HepG2 (cell line): ENCODE measurements around the gene CLDN9. TPM values are rescaled to one million over a fixed set of nuclear protein-coding genes. Genes with fewer than 3 reads are reported as not detected.

Source experiments
- ERF ChIP-seq: IDR thresholded peaks from 2 replicates; pipeline ENCODE4 v1.6.1; 2018; ENCODE audit warnings: missing biosample characterization, missing genetic modification reagents
- GPN1 ChIP-seq: sonication (generic); formaldehyde crosslinking; IDR thresholded peaks from 2 replicates; pipeline ENCODE4 v1.5.1; 2020; ENCODE audit warnings: missing genetic modification reagents, borderline replicate concordance
- PCBP2 ChIP-seq: fragments of 200-400 bp; formaldehyde crosslinking; optimal IDR thresholded peaks from 2 replicates; pipeline ENCODE3; 2018; ENCODE audit warnings: low read length, low read depth; ENCODE audit not compliant: poor library complexity, severe bottlenecking
- SNAI1 ChIP-seq: sonication (generic); formaldehyde crosslinking; IDR thresholded peaks from 2 replicates; pipeline ENCODE4 v1.5.0; 2020; ENCODE audit warnings: mild to moderate bottlenecking, missing genetic modification reagents, borderline replicate concordance
- ZFP1 ChIP-seq: IDR thresholded peaks from 2 replicates; pipeline ENCODE4 v1.6.1; 2016
- ZMAT3 ChIP-seq: sonication (generic); formaldehyde crosslinking; conservative IDR thresholded peaks from 2 replicates; pipeline ENCODE4 v1.7.0; 2021; ENCODE audit warnings: missing genetic modification reagents
- ZMYM3 ChIP-seq: sonication (generic); formaldehyde crosslinking; IDR thresholded peaks from 2 replicates; pipeline ENCODE4 v1.5.1; 2020; ENCODE audit warnings: mild to moderate bottlenecking, missing genetic modification reagents
- ZNF546 ChIP-seq: sonication (generic); formaldehyde crosslinking; conservative IDR thresholded peaks from 2 replicates; pipeline ENCODE4 v1.8.1; 2023; ENCODE audit warnings: mild to moderate bottlenecking, missing genetic modification reagents
- ZNF782 ChIP-seq: sonication (generic); formaldehyde crosslinking; IDR thresholded peaks from 2 replicates; pipeline ENCODE4 v1.4.0; 2020; ENCODE audit warnings: missing genetic modification reagents, mild to moderate bottlenecking, borderline replicate concordance
- polyA plus RNA-seq, 8 experiments: library from polyadenylated mRNA; depleted of rRNA in 3 of 8; stranded (reverse) in 7 of 8; unstranded in 1 of 8; fragments of >200 nt; fragmentation: Illumina TruSeq in 4 of 8; extraction: Trizol in 4 of 8; gene quantifications; 2 replicates each; pipeline versions ENCODE4 v1.2.1 to v1.2.3, GENCODE V29; 2011 to 2016; ENCODE audit warnings: low read depth in 4 of 8, missing spikeins in 1 of 8, mixed read lengths in 1 of 8; ENCODE audit not compliant: insufficient read depth in 1 of 8
- total RNA-seq, 5 experiments: library from RNA; depleted of rRNA; stranded (reverse); fragments of >200 nt; fragmentation: Illumina TruSeq; extraction: Trizol; gene quantifications; 2 replicates each; pipeline ENCODE4 v1.2.3, GENCODE V29; 2016; ENCODE audit warnings: low read depth in 1 of 5
- TF ChIP-seq, protein P1 (sequence below): sonication (generic); formaldehyde crosslinking; IDR thresholded peaks from 2 replicates; pipeline ENCODE4 v1.5.1; 2020; ENCODE audit warnings: missing genetic modification reagents, mild to moderate bottlenecking, borderline replicate concordance
- TF ChIP-seq, protein P2 (sequence below): sonication (generic); formaldehyde crosslinking; conservative IDR thresholded peaks from 2 replicates; pipeline ENCODE4 v1.4.0; 2020; ENCODE audit warnings: missing genetic modification reagents
- TF ChIP-seq, protein P3 (sequence below): sonication (generic); formaldehyde crosslinking; conservative IDR thresholded peaks from 2 replicates; pipeline ENCODE4 v1.5.0; 2020; ENCODE audit warnings: missing genetic modification reagents
- TF ChIP-seq, protein P4 (sequence below): sonication (generic); formaldehyde crosslinking; IDR thresholded peaks from 2 replicates; pipeline ENCODE4 v1.4.0; 2020; ENCODE audit warnings: missing genetic modification reagents
- TF ChIP-seq, protein P5 (sequence below): sonication (generic); formaldehyde crosslinking; IDR thresholded peaks from 2 replicates; pipeline ENCODE4 v1.4.0; 2020; ENCODE audit warnings: mild to moderate bottlenecking, missing genetic modification reagents

CLDN9 gene
- total and polyA plus RNA-seq, 2 of the 13 experiments (the other 11 are each of a cell fraction or from before 2014, with no cell fraction given), result 0.15 to 0.26 TPM

DNA sequence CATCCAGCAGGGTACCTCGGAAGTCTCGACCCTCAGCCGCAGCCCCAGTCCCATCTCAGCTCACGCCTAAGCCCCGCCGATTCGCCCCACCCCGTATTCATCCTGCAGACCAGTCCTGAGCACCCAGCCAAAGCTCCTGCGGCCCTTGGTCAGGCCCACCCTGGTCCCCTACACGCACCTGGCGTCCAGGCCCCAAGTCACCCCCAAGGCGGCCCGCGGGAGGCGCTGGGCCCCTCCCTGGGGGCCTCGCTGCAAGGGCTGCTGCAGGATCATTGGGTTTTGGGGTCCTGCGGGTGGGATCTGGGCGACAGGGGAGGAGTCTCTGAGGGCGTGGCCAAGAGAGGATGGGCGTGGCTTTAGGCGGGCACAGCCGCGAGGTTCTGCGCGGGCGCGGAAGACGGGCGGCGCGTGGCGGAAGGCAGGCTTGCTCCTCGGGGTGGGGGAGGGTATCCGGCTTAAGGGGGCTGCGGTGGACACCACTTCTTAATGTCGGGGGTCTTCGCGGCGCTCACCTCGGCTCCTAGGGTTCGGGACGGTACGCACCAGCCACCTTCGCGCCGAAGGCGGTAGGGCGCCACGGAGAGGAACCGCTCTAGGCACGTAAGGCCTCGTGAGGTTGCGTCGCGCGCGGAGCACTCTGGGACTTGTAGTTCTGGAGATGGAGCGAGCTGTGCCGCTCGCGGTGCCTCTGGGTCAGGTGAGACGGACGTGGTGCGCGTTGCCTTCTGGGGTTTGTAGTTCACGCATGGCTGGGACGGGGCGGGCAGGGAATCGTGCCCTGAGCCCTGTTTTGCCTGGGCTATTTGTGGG lies 11.2 kb downstream of the CLDN9 start, which contains the start of the genes HCFC1R1 and THOC6 (continued):
- TF ChIP-seq, protein P1, sequence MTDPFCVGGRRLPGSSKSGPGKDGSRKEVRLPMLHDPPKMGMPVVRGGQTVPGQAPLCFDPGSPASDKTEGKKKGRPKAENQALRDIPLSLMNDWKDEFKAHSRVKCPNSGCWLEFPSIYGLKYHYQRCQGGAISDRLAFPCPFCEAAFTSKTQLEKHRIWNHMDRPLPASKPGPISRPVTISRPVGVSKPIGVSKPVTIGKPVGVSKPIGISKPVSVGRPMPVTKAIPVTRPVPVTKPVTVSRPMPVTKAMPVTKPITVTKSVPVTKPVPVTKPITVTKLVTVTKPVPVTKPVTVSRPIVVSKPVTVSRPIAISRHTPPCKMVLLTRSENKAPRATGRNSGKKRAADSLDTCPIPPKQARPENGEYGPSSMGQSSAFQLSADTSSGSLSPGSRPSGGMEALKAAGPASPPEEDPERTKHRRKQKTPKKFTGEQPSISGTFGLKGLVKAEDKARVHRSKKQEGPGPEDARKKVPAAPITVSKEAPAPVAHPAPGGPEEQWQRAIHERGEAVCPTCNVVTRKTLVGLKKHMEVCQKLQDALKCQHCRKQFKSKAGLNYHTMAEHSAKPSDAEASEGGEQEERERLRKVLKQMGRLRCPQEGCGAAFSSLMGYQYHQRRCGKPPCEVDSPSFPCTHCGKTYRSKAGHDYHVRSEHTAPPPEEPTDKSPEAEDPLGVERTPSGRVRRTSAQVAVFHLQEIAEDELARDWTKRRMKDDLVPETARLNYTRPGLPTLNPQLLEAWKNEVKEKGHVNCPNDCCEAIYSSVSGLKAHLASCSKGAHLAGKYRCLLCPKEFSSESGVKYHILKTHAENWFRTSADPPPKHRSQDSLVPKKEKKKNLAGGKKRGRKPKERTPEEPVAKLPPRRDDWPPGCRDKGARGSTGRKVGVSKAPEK (CRISPR knock-in tag), result no peak
- TF ChIP-seq, protein P2, sequence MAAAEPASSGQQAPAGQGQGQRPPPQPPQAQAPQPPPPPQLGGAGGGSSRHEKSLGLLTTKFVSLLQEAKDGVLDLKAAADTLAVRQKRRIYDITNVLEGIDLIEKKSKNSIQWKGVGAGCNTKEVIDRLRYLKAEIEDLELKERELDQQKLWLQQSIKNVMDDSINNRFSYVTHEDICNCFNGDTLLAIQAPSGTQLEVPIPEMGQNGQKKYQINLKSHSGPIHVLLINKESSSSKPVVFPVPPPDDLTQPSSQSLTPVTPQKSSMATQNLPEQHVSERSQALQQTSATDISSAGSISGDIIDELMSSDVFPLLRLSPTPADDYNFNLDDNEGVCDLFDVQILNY (CRISPR knock-in tag), result peak; percentile 61; the same call in 1 of the 2 replicates
- TF ChIP-seq GPN1 (CRISPR knock-in tag) (peak; percentile 31; the same call in 1 of the 2 replicates), SNAI1 (CRISPR knock-in tag) (no peak), ERF (peak; percentile 86; the same call in 1 of the 2 replicates), ZNF546 (no peak; the same call in 1 of the 2 replicates), ZMYM3 (CRISPR knock-in tag) (no peak; the same call in 1 of the 2 replicates), ZMAT3 (CRISPR knock-in tag) (peak; percentile 74), PCBP2 (peak; percentile 73), ZNF782 (CRISPR knock-in tag) (0 out of 2 replicates have a peak, but pooled peaks have one; percentile 64), ZFP1 (0 out of 2 replicates have a peak, but pooled peaks have one; percentile 26)
- TF ChIP-seq, protein P3, sequence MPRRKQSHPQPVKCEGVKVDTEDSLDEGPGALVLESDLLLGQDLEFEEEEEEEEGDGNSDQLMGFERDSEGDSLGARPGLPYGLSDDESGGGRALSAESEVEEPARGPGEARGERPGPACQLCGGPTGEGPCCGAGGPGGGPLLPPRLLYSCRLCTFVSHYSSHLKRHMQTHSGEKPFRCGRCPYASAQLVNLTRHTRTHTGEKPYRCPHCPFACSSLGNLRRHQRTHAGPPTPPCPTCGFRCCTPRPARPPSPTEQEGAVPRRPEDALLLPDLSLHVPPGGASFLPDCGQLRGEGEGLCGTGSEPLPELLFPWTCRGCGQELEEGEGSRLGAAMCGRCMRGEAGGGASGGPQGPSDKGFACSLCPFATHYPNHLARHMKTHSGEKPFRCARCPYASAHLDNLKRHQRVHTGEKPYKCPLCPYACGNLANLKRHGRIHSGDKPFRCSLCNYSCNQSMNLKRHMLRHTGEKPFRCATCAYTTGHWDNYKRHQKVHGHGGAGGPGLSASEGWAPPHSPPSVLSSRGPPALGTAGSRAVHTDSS (CRISPR knock-in tag), result no peak
- TF ChIP-seq, protein P4, sequence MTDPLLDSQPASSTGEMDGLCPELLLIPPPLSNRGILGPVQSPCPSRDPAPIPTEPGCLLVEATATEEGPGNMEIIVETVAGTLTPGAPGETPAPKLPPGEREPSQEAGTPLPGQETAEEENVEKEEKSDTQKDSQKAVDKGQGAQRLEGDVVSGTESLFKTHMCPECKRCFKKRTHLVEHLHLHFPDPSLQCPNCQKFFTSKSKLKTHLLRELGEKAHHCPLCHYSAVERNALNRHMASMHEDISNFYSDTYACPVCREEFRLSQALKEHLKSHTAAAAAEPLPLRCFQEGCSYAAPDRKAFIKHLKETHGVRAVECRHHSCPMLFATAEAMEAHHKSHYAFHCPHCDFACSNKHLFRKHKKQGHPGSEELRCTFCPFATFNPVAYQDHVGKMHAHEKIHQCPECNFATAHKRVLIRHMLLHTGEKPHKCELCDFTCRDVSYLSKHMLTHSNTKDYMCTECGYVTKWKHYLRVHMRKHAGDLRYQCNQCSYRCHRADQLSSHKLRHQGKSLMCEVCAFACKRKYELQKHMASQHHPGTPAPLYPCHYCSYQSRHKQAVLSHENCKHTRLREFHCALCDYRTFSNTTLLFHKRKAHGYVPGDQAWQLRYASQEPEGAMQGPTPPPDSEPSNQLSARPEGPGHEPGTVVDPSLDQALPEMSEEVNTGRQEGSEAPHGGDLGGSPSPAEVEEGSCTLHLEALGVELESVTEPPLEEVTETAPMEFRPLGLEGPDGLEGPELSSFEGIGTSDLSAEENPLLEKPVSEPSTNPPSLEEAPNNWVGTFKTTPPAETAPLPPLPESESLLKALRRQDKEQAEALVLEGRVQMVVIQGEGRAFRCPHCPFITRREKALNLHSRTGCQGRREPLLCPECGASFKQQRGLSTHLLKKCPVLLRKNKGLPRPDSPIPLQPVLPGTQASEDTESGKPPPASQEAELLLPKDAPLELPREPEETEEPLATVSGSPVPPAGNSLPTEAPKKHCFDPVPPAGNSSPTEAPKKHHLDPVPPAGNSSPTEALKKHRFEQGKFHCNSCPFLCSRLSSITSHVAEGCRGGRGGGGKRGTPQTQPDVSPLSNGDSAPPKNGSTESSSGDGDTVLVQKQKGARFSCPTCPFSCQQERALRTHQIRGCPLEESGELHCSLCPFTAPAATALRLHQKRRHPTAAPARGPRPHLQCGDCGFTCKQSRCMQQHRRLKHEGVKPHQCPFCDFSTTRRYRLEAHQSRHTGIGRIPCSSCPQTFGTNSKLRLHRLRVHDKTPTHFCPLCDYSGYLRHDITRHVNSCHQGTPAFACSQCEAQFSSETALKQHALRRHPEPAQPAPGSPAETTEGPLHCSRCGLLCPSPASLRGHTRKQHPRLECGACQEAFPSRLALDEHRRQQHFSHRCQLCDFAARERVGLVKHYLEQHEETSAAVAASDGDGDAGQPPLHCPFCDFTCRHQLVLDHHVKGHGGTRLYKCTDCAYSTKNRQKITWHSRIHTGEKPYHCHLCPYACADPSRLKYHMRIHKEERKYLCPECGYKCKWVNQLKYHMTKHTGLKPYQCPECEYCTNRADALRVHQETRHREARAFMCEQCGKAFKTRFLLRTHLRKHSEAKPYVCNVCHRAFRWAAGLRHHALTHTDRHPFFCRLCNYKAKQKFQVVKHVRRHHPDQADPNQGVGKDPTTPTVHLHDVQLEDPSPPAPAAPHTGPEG (CRISPR knock-in tag), result no peak
- TF ChIP-seq, protein P5, sequence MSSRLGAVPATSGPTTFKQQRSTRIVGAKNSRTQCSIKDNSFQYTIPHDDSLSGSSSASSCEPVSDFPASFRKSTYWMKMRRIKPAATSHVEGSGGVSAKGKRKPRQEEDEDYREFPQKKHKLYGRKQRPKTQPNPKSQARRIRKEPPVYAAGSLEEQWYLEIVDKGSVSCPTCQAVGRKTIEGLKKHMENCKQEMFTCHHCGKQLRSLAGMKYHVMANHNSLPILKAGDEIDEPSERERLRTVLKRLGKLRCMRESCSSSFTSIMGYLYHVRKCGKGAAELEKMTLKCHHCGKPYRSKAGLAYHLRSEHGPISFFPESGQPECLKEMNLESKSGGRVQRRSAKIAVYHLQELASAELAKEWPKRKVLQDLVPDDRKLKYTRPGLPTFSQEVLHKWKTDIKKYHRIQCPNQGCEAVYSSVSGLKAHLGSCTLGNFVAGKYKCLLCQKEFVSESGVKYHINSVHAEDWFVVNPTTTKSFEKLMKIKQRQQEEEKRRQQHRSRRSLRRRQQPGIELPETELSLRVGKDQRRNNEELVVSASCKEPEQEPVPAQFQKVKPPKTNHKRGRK (CRISPR knock-in tag), result no peak
